HepG2 (cell line): ENCODE measurements around the gene ABCG1. TPM values are rescaled to one million over a fixed set of nuclear protein-coding genes. Genes with fewer than 3 reads are reported as not detected.

Experiments used
- ATAC-seq: fragments of 200-7000 bp; cut with Tn5 transposase; 3 replicates; pipeline ENCODE4 v1.9.1; 2020; ENCODE audit warnings: mild to moderate bottlenecking, moderate library complexity
- BruUV-seq: library from RNA; stranded (reverse); fragments of 400-500 nt; replicated peaks from 2 replicates; lab custom pipeline; 2021; lab: Mats Ljungman, UMichigan
- CTCF ChIA-PET: fragments of 300-600 bp; formaldehyde crosslinking; extraction: SDS; loops from one replicate; lab custom pipeline; 2021; ENCODE audit warnings: low total read pairs, inconsistent platforms, low intra/inter-chr PET ratio; lab: Yijun Ruan, JAX
- POLR2A ChIA-PET: fragments of 350-600 bp; sonication (Branson Sonifier 250); formaldehyde crosslinking; loops from one replicate; lab custom pipeline; 2020; ENCODE audit warnings: antibody characterized with exemption, inconsistent platforms; lab: Yijun Ruan, JAX
- DNase-seq: peaks from one replicate; pipeline ENCODE4 v3.0.0-alpha.2; 2015; ENCODE audit warnings: low spot score
- FAIRE-seq: peaks from 3 replicates; lab custom pipeline; 2011; peaks lifted over from hg19 to GRCh38; lab: Jason Lieb, UNC
- H2AFZ ChIP-seq: one replicate; pipeline ENCODE4 v1.6.1; 2011; ENCODE audit warnings: low read length, inconsistent platforms
- H3K27ac ChIP-seq: fragments of 300-600 bp; 3 replicates; pipeline ENCODE4 v1.8.0; 2011; ENCODE audit warnings: mixed run types, mild to moderate bottlenecking, mixed read lengths, low read length, inconsistent platforms; ENCODE audit not compliant: insufficient read depth; ENCODE audit errors: extremely low read length
- H3K27me3 ChIP-seq, 2 experiments: fragments of 200-600 bp in 1 of 2; 2 replicates in 1 of 2; 3 replicates in 1 of 2; pipeline versions ENCODE4 v1.6.0 to v1.8.0; 2011; ENCODE audit warnings: low read length in 2 of 2, mild to moderate bottlenecking in 2 of 2, moderate library complexity in 2 of 2, inconsistent platforms in 1 of 2; ENCODE audit not compliant: insufficient read depth in 2 of 2, control insufficient read depth in 1 of 2
- H3K36me3 ChIP-seq, 2 experiments: fragments of 200-600 bp in 1 of 2; replicated peaks in 1 of 2; 2 replicates in 1 of 2; 3 replicates in 1 of 2; pipeline versions ENCODE4 v1.5.1 to v1.8.0; 2011; ENCODE audit warnings: low read length in 2 of 2, inconsistent platforms in 1 of 2; ENCODE audit not compliant: insufficient read depth in 2 of 2, control insufficient read depth in 1 of 2
- H3K4me1 ChIP-seq: 2 replicates; pipeline ENCODE4 v1.5.1; 2012; ENCODE audit warnings: low read length, inconsistent platforms; ENCODE audit not compliant: insufficient read depth
- H3K4me2 ChIP-seq: 2 replicates; pipeline ENCODE4 v1.6.0; 2011; ENCODE audit warnings: low read depth, low read length, inconsistent platforms
- H3K4me3 ChIP-seq, 3 experiments: fragments of 200-600 bp in 1 of 3; sonication (generic), shearing (Covaris generic) in 1 of 3; replicated peaks in 1 of 3; 2 replicates each; pipeline ENCODE4 v1.5.1; 2011 to 2016; ENCODE audit warnings: low read length in 3 of 3, inconsistent platforms in 2 of 3, low read depth in 2 of 3, mild to moderate bottlenecking in 2 of 3, control low read depth in 1 of 3, mixed read lengths in 1 of 3; ENCODE audit not compliant: insufficient read depth in 1 of 3
- H3K79me2 ChIP-seq: one replicate; pipeline ENCODE4 v1.6.1; 2011; ENCODE audit warnings: low read length, inconsistent platforms; ENCODE audit not compliant: insufficient read depth
- H3K9ac ChIP-seq: 2 replicates; pipeline ENCODE4 v1.6.0; 2011; ENCODE audit warnings: mild to moderate bottlenecking, low read depth, low read length, inconsistent platforms; ENCODE audit not compliant: insufficient read depth
- H3K9me3 ChIP-seq: 2 replicates; pipeline ENCODE4 v1.5.1; 2012; ENCODE audit warnings: mild to moderate bottlenecking, low read length
- H4K20me1 ChIP-seq: 2 replicates; pipeline ENCODE4 v1.6.0; 2011; ENCODE audit warnings: inconsistent platforms, mild to moderate bottlenecking, low read length, moderate library complexity; ENCODE audit not compliant: insufficient read depth
- ATF7-NPFF ChIP-seq: sonication (generic); formaldehyde crosslinking; IDR thresholded peaks from 2 replicates; pipeline ENCODE4 v1.8.1; 2023; ENCODE audit warnings: mild to moderate bottlenecking, low read depth, missing genetic modification reagents, moderate library complexity
- BORCS8-MEF2B ChIP-seq: sonication (generic); formaldehyde crosslinking; IDR thresholded peaks from 2 replicates; pipeline ENCODE4 v1.8.0; 2022; ENCODE audit warnings: mild to moderate bottlenecking, missing genetic modification reagents
- ELF1 ChIP-seq: sonication (generic); formaldehyde crosslinking; IDR thresholded peaks from 2 replicates; pipeline ENCODE4 v1.4.0; 2020; ENCODE audit warnings: missing genetic modification reagents
- GLI4 ChIP-seq: sonication (generic); formaldehyde crosslinking; IDR thresholded peaks from 2 replicates; pipeline ENCODE4 v1.5.1; 2020; ENCODE audit warnings: missing genetic modification reagents, mild to moderate bottlenecking, moderate library complexity, borderline replicate concordance
- MYNN ChIP-seq: sonication (generic); formaldehyde crosslinking; IDR thresholded peaks from 2 replicates; pipeline ENCODE4 v1.4.0; 2020; ENCODE audit warnings: mild to moderate bottlenecking, low read depth, missing genetic modification reagents
- NCOA5 ChIP-seq: sonication (generic); formaldehyde crosslinking; IDR thresholded peaks from 2 replicates; pipeline ENCODE4 v1.4.0; 2020; ENCODE audit warnings: missing genetic modification reagents
- SIN3B ChIP-seq: fragments of 150-350 bp; IDR thresholded peaks from 2 replicates; pipeline ENCODE4 v1.6.1; 2014; ENCODE audit warnings: low read length
- SNAPC2 ChIP-seq: sonication (generic); formaldehyde crosslinking; IDR thresholded peaks from 2 replicates; pipeline ENCODE4 v1.8.1; 2022; ENCODE audit warnings: mild to moderate bottlenecking, missing genetic modification reagents
- ZNF597 ChIP-seq: sonication (generic); formaldehyde crosslinking; IDR thresholded peaks from 2 replicates; pipeline ENCODE4 v1.5.0; 2020; ENCODE audit warnings: missing genetic modification reagents
- ZNF776 ChIP-seq: sonication (generic); formaldehyde crosslinking; IDR thresholded peaks from 2 replicates; pipeline ENCODE4 v1.4.0; 2020; ENCODE audit warnings: mild to moderate bottlenecking, missing genetic modification reagents
- WGBS: methylation state at CpG from one replicate; pipeline ENCODE4 v1.1.6; 2017; ENCODE audit warnings: low lambda C conversion rate; 5-methylcytosine and 5-hydroxymethylcytosine counted together
- in situ Hi-C: cut with HindIII; loops from 2 replicates; pipeline ENCODE4 v1.10.0; 2017; ENCODE audit warnings: low pct_unique_long_range_greater_than_20kb; ENCODE audit not compliant: extremely low pct_ligation_motif_present
- intact Hi-C: fragments of 100-400 bp; cut with micrococcal nuclease; formaldehyde crosslinking; loops from one replicate; pipeline ENCODE4 v1.10.0; 2022; ENCODE audit not compliant: unreplicated experiment
- polyA plus RNA-seq, 8 experiments: library from polyadenylated mRNA; depleted of rRNA in 3 of 8; stranded (reverse) in 7 of 8; unstranded in 1 of 8; fragments of >200 nt; fragmentation: Illumina TruSeq in 4 of 8; extraction: Trizol in 4 of 8; gene quantifications; 2 replicates each; pipeline versions ENCODE4 v1.2.1 to v1.2.3, GENCODE V29; 2011 to 2016; ENCODE audit warnings: low read depth in 4 of 8, missing spikeins in 1 of 8, mixed read lengths in 1 of 8; ENCODE audit not compliant: insufficient read depth in 1 of 8
- total RNA-seq, 5 experiments: library from RNA; depleted of rRNA; stranded (reverse); fragments of >200 nt; fragmentation: Illumina TruSeq; extraction: Trizol; gene quantifications; 2 replicates each; pipeline ENCODE4 v1.2.3, GENCODE V29; 2016; ENCODE audit warnings: low read depth in 1 of 5
- TF ChIP-seq, protein P1 (sequence below): sonication (generic); formaldehyde crosslinking; IDR thresholded peaks from 2 replicates; pipeline ENCODE4 v1.5.1; 2020; ENCODE audit warnings: mild to moderate bottlenecking, missing genetic modification reagents, moderate library complexity
- TF ChIP-seq, protein P2 (sequence below): sonication (generic); formaldehyde crosslinking; IDR thresholded peaks from 2 replicates; pipeline ENCODE4 v1.4.0; 2020; ENCODE audit warnings: missing genetic modification reagents, borderline replicate concordance
- TF ChIP-seq, protein P3 (sequence below): sonication (generic); formaldehyde crosslinking; IDR thresholded peaks from 2 replicates; pipeline ENCODE4 v1.4.0; 2020; ENCODE audit warnings: missing genetic modification reagents

ABCG1 gene
- total and polyA plus RNA-seq, 2 of the 13 experiments (the other 11 are each of a cell fraction or from before 2014, with no cell fraction given): 0.04 TPM; not detected in 1

DNA sequence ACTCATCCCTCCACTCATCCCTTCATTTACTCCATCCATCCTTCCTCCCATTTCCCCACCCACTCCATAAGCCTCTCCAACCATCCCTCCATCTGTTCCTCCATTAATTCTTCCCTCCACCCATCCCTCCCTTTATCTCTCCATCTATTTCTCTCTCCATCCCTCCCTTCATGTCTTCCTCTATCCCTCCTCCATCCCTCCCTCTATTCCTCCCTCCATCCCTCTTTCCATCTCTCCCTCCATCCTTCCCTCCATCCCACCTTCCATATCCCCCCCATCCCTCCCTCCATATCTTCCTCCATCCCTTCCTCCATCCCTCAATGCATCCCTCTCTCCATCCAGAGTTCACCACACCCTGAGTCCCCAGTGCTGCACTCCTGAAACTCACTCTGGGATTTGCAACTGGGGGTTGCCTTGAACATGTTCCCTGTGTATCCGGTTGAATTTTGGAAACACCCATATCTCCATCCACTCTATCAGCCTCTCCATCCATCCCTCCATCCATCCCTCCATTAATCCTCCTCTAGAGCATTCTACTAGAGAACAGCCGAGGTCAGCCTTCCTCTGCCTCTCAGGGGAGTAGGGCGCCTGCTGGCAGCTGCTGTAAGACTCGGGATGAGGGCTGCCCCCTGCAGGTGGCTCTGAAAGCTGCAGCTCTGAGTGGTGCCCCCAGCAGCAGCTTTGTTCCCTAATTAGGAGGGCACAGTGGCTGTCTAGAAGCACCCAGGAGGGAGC, 39.4 kb downstream of the ABCG1 start (continued):
- TF ChIP-seq, protein P1, sequence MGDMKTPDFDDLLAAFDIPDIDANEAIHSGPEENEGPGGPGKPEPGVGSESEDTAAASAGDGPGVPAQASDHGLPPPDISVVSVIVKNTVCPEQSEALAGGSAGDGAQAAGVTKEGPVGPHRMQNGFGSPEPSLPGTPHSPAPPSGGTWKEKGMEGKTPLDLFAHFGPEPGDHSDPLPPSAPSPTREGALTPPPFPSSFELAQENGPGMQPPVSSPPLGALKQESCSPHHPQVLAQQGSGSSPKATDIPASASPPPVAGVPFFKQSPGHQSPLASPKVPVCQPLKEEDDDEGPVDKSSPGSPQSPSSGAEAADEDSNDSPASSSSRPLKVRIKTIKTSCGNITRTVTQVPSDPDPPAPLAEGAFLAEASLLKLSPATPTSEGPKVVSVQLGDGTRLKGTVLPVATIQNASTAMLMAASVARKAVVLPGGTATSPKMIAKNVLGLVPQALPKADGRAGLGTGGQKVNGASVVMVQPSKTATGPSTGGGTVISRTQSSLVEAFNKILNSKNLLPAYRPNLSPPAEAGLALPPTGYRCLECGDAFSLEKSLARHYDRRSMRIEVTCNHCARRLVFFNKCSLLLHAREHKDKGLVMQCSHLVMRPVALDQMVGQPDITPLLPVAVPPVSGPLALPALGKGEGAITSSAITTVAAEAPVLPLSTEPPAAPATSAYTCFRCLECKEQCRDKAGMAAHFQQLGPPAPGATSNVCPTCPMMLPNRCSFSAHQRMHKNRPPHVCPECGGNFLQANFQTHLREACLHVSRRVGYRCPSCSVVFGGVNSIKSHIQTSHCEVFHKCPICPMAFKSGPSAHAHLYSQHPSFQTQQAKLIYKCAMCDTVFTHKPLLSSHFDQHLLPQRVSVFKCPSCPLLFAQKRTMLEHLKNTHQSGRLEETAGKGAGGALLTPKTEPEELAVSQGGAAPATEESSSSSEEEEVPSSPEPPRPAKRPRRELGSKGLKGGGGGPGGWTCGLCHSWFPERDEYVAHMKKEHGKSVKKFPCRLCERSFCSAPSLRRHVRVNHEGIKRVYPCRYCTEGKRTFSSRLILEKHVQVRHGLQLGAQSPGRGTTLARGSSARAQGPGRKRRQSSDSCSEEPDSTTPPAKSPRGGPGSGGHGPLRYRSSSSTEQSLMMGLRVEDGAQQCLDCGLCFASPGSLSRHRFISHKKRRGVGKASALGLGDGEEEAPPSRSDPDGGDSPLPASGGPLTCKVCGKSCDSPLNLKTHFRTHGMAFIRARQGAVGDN (CRISPR knock-in tag): no peak
- TF ChIP-seq SNAPC2 (no peak), ATF7-NPFF (no peak), ELF1 (no peak)
- TF ChIP-seq, all 625 proteins: peak for 5

DNA sequence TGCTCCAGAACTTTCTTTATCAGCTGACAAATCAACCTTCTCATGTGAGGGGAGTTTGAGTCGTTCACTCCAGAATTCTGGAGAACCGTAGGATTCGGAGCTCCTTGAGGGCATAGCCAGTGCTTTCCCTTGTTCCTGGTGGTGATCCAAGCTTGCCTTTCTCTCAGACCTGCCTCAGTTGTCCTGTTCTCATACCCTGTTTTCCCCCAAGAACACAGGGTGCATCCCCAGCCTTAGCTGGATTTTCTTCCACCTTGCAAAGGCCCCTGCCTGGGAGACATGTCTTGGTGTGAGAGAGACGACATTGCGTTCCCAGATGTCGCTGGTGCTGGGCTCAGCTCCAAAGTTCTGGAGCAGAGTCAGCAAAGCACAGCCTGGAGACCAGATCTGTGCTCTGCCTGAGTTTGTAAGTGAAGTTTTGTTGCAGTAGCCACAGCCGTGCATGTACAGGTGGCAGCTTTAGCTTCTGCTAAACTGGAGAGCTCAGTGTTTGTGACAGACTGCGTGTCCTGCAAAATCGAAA, 40.0 kb downstream of the ABCG1 start:
- intact Hi-C loops: loop anchor here (1.0 kb wide), 2 partner anchors 95 to 114 kb away; no protein-coding TSS in a partner anchor
- ChIA-PET POLR2A (no interaction called here), CTCF (interaction anchor here (1.4 to 3.2 kb wide), 2 partner anchors 94 to 113 kb away, joined by 5 to 20 read pairs; no protein-coding TSS in a partner anchor)
- H3K4me2 ChIP-seq: no peak overlapping the region
- in situ Hi-C loops: loop anchor here (5.0 kb wide), 1 partner anchor 112 kb away; no protein-coding TSS in a partner anchor
- H3K27ac ChIP-seq: no peak overlapping the region
- FAIRE-seq (no peak), ATAC-seq (no peak), DNase-seq (no peak)
- H3K79me2 ChIP-seq: no peaks in the 10 kb centered on the region
- no peaks in the 10 kb centered on the region for H3K9me3 ChIP-seq
- H3K9ac ChIP-seq: no peak overlapping the region
- no peaks in the 10 kb centered on the region; the same call in 1 of the 2 replicates for H4K20me1 ChIP-seq
- BruUV-seq: no TSS peak
- no peak overlapping the region for H2AFZ ChIP-seq
- WGBS: 59% methylated on average over 8 of the region's 9 CpGs
- peaks cover 1 to 44% of the 10 kb centered on the region in 2 experiments; a peak in 4 of 5 replicates for H3K27me3 ChIP-seq
- H3K4me3 ChIP-seq: no peak overlapping the region
- H3K36me3 ChIP-seq: no peaks in the 10 kb centered on the region
- H3K4me1 ChIP-seq: peaks cover 28% of the 10 kb centered on the region
- no peak for TF ChIP-seq SIN3B
- no peak for TF ChIP-seq NCOA5 (CRISPR knock-in tag)
- TF ChIP-seq ZNF597: no peak
- TF ChIP-seq MYNN: no peak
- TF ChIP-seq, protein P2, sequence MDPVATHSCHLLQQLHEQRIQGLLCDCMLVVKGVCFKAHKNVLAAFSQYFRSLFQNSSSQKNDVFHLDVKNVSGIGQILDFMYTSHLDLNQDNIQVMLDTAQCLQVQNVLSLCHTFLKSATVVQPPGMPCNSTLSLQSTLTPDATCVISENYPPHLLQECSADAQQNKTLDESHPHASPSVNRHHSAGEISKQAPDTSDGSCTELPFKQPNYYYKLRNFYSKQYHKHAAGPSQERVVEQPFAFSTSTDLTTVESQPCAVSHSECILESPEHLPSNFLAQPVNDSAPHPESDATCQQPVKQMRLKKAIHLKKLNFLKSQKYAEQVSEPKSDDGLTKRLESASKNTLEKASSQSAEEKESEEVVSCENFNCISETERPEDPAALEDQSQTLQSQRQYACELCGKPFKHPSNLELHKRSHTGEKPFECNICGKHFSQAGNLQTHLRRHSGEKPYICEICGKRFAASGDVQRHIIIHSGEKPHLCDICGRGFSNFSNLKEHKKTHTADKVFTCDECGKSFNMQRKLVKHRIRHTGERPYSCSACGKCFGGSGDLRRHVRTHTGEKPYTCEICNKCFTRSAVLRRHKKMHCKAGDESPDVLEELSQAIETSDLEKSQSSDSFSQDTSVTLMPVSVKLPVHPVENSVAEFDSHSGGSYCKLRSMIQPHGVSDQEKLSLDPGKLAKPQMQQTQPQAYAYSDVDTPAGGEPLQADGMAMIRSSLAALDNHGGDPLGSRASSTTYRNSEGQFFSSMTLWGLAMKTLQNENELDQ (CRISPR knock-in tag): no peak
- no peak for TF ChIP-seq BORCS8-MEF2B (CRISPR knock-in tag)
- TF ChIP-seq, protein P3, sequence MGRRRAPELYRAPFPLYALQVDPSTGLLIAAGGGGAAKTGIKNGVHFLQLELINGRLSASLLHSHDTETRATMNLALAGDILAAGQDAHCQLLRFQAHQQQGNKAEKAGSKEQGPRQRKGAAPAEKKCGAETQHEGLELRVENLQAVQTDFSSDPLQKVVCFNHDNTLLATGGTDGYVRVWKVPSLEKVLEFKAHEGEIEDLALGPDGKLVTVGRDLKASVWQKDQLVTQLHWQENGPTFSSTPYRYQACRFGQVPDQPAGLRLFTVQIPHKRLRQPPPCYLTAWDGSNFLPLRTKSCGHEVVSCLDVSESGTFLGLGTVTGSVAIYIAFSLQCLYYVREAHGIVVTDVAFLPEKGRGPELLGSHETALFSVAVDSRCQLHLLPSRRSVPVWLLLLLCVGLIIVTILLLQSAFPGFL: no peak
- TF ChIP-seq GLI4: no peak
- TF ChIP-seq ZNF776 (CRISPR knock-in tag): no peak
